ENCODE data around the gene PTDSS2. TPM values are rescaled to one million over a fixed set of nuclear protein-coding genes. Genes with fewer than 3 reads are reported as not detected.

PTDSS2 gene
- total and polyA plus RNA-seq, 2 of the 13 experiments (the other 11 are each of a cell fraction or from before 2014, with no cell fraction given) = 21.7 to 26.4 TPM

GRCh38 chr11:409600-410483 is 40.2 kb upstream of the PTDSS2 start (continued):
- TF ChIP-seq TFE3 (CRISPR knock-in tag; IDR thresholded peaks at IDR 0.05) (no peak), SNAPC4 (CRISPR knock-in tag; IDR thresholded peaks at IDR 0.05) (no peak), POLR2G (IDR thresholded peaks at IDR 0.05; ENCODE audit: low read depth, low read length) (peak; percentile 72; the same call in 1 of the 2 replicates), CBFB (CRISPR knock-in tag; IDR thresholded peaks at IDR 0.05) (no peak), ZSCAN20 (CRISPR knock-in tag; IDR thresholded peaks at IDR 0.05; ENCODE audit: borderline replicate concordance) (no peak), ADNP (CRISPR knock-in tag; IDR thresholded peaks at IDR 0.05) (no peak), KDM6A (CRISPR knock-in tag; IDR thresholded peaks at IDR 0.05; ENCODE audit: low read depth) (0 out of 2 replicates have a peak, but pooled peaks have one; percentile 27), MYNN (CRISPR knock-in tag; IDR thresholded peaks at IDR 0.05; ENCODE audit: low read depth) (no peak), GATA4 (IDR thresholded peaks at IDR 0.05; ENCODE audit: borderline replicate concordance, low read depth) (no peak), ZNF563 (CRISPR knock-in tag; IDR thresholded peaks at IDR 0.05) (0 out of 2 replicates have a peak, but pooled peaks have one; percentile 41), ZNF329 (CRISPR knock-in tag; IDR thresholded peaks at IDR 0.05; ENCODE audit: low read depth) (0 out of 2 replicates have a peak, but pooled peaks have one; percentile 24), ZNF790 (CRISPR knock-in tag; IDR thresholded peaks at IDR 0.05; ENCODE audit: borderline replicate concordance) (no peak), ZNF34 (CRISPR knock-in tag; IDR thresholded peaks at IDR 0.05; ENCODE audit: borderline replicate concordance) (no peak), ZBTB1 (CRISPR knock-in tag; IDR thresholded peaks at IDR 0.05; ENCODE audit: borderline replicate concordance) (no peak), BCL6 (CRISPR knock-in tag; IDR thresholded peaks at IDR 0.05) (peak; percentile 42), ASH2L (IDR thresholded peaks at IDR 0.05; ENCODE audit: insufficient read length, low read depth, low read length) (no peak), GMEB1 (CRISPR knock-in tag; IDR thresholded peaks at IDR 0.05; ENCODE audit: borderline replicate concordance) (peak; percentile 27; the same call in 1 of the 2 replicates), KLF11 (CRISPR knock-in tag; IDR thresholded peaks at IDR 0.05) (no peak), AHR (CRISPR knock-in tag; IDR thresholded peaks at IDR 0.05) (no peak), PAX8 (CRISPR knock-in tag; IDR thresholded peaks at IDR 0.05; ENCODE audit: borderline replicate concordance) (no peak; the same call in 1 of the 2 replicates)
- TF ChIP-seq, protein P1, sequence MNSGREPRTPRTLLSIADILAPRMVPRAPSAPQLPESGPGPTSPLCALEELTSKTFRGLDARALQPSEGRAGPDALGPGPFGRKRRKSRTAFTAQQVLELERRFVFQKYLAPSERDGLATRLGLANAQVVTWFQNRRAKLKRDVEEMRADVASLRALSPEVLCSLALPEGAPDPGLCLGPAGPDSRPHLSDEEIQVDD (CRISPR knock-in tag; IDR thresholded peaks at IDR 0.05; ENCODE audit: borderline replicate concordance) = peak; percentile 16; the same call in 1 of the 2 replicates
